CD4-positive, alpha-beta memory T cell (primary cell): ENCODE results near the gene PTPRR. TPM values are rescaled to one million over a fixed set of nuclear protein-coding genes. Genes with fewer than 3 reads are reported as not detected.

Experiments used
- CTCF ChIA-PET: fragments of 350-600 bp; sonication (Branson Sonifier 250); formaldehyde crosslinking; loops from one replicate; lab custom pipeline; 2021; ENCODE audit warnings: inconsistent platforms; ENCODE audit not compliant: partially characterized antibody; lab: Charles Lee
- POLR2A ChIA-PET: fragments of 350-600 bp; sonication (Branson Sonifier 250); formaldehyde crosslinking; loops from one replicate; lab custom pipeline; 2021; ENCODE audit not compliant: partially characterized antibody; lab: Charles Lee
- DNase-seq, 5 donors: peaks; one replicate each; pipeline versions ENCODE4 v3.0.0 to v3.0.0-alpha.2; 2020 to 2022; ENCODE audit warnings: mixed read lengths in 1 of 5
- H3K27ac ChIP-seq: one replicate; pipeline ENCODE4 v1.7.0; 2013; ENCODE audit warnings: low read depth, low read length
- H3K27me3 ChIP-seq: 2 replicates; pipeline ENCODE4 v1.7.0; 2013; ENCODE audit warnings: mild to moderate bottlenecking, low read length, moderate library complexity; ENCODE audit not compliant: insufficient read depth
- H3K36me3 ChIP-seq: 2 replicates; pipeline ENCODE4 v1.7.0; 2013; ENCODE audit warnings: mild to moderate bottlenecking, low read length, moderate library complexity; ENCODE audit not compliant: insufficient read depth
- H3K4me1 ChIP-seq: 2 replicates; pipeline ENCODE4 v1.7.0; 2013; ENCODE audit warnings: mild to moderate bottlenecking, low read length, moderate library complexity; ENCODE audit not compliant: insufficient read depth
- H3K4me3 ChIP-seq, 2 donors: one replicate each; pipeline ENCODE4 v1.7.0; 2013; ENCODE audit warnings: low read length in 2 of 2, mild to moderate bottlenecking in 1 of 2
- H3K9me3 ChIP-seq, 2 donors: one replicate each; pipeline ENCODE4 v1.7.0; 2013; ENCODE audit warnings: low read length in 2 of 2, control low read depth in 1 of 2; ENCODE audit not compliant: control insufficient read depth in 1 of 2
- H3K27ac Mint-ChIP-seq, 7 donors: one replicate each; pipeline ENCODE4 v1.8.0; 2020 to 2021; ENCODE audit warnings: mixed read lengths in 7 of 7, mild to moderate bottlenecking in 6 of 7, inconsistent platforms in 3 of 7, moderate library complexity in 3 of 7
- H3K27me3 Mint-ChIP-seq, 2 donors: one replicate each; pipeline ENCODE4 v1.8.0; 2020 to 2021; ENCODE audit warnings: mixed read lengths in 2 of 2
- H3K36me3 Mint-ChIP-seq, 2 donors: one replicate each; pipeline ENCODE4 v1.8.0; 2020 to 2021; ENCODE audit warnings: mixed read lengths in 2 of 2, inconsistent platforms in 1 of 2, mild to moderate bottlenecking in 1 of 2
- H3K4me1 Mint-ChIP-seq, 4 donors: one replicate each; pipeline ENCODE4 v1.8.0; 2020 to 2021; ENCODE audit warnings: mixed read lengths in 4 of 4, mild to moderate bottlenecking in 1 of 4
- H3K4me3 Mint-ChIP-seq, 8 donors: one replicate each; pipeline ENCODE4 v1.8.0; 2020 to 2021; ENCODE audit warnings: mixed read lengths in 8 of 8, mild to moderate bottlenecking in 7 of 8, moderate library complexity in 6 of 8, inconsistent platforms in 3 of 8
- H3K9me3 Mint-ChIP-seq, 8 donors: one replicate each; pipeline ENCODE4 v1.8.0; 2020 to 2021; ENCODE audit warnings: mixed read lengths in 8 of 8, mild to moderate bottlenecking in 5 of 8, inconsistent platforms in 3 of 8, moderate library complexity in 1 of 8
- intact Hi-C: fragments of 100-400 bp; cut with micrococcal nuclease; formaldehyde crosslinking; loops from one replicate; pipeline ENCODE4 v1.15.1; 2023
- polyA plus RNA-seq, 2 donors: library from polyadenylated mRNA; unstranded; fragments of 300-500 nt; fragmentation: Illumina TruSeq; gene quantifications; one replicate each; pipeline ENCODE4 v1.2.3, GENCODE V29; 2021
- total RNA-seq, 2 experiments: library from RNA; stranded (reverse); gene quantifications; one replicate each; pipeline ENCODE4 v1.2.3, GENCODE V29; 2021

PTPRR gene
- total and polyA plus RNA-seq, 4 experiments from 2014 or later, result not detected

GRCh38 chr12:70883855-70884254 is 36.7 kb downstream of the PTPRR start:
- Mint-ChIP-seq H3K9me3 (peaks cover 0 to 4% (median under 1%) of the 10 kb centered on the region in 8 donors), H3K4me1 (no peaks in the 10 kb centered on the region), H3K4me3 (no peak overlapping the region), H3K36me3 (no peaks in the 10 kb centered on the region), H3K27ac (no peak overlapping the region), H3K27me3 (no peaks in the 10 kb centered on the region)
- no peaks in the 10 kb centered on the region for H3K27me3 ChIP-seq
- no peak for DNase-seq
- POLR2A ChIA-PET, result no interaction called here
- H3K4me3 ChIP-seq, result no peak overlapping the region
- H3K4me1 ChIP-seq, result no peaks in the 10 kb centered on the region
- CTCF ChIA-PET, result no interaction called here
- intact Hi-C loops, result no loop called here
- H3K9me3 ChIP-seq, result no peaks in the 10 kb centered on the region
- no peaks in the 10 kb centered on the region for H3K36me3 ChIP-seq
- H3K27ac ChIP-seq, result no peak overlapping the region

GRCh38 chr12:70880744-70881143 is 39.8 kb downstream of the PTPRR start:
- H3K9me3 ChIP-seq, result no peaks in the 10 kb centered on the region
- H3K4me3 ChIP-seq, result no peak overlapping the region
- H3K27ac ChIP-seq, result no peak overlapping the region
- ChIA-PET CTCF (no interaction called here), POLR2A (no interaction called here)
- Mint-ChIP-seq H3K27me3 (no peaks in the 10 kb centered on the region), H3K4me3 (no peak overlapping the region), H3K36me3 (no peaks in the 10 kb centered on the region), H3K9me3 (peaks cover 3 to 12% (median 4%) of the 10 kb centered on the region in 8 donors), H3K27ac (no peak overlapping the region), H3K4me1 (no peaks in the 10 kb centered on the region)
- no peaks in the 10 kb centered on the region for H3K27me3 ChIP-seq
- no peak for DNase-seq
- intact Hi-C loops, result no loop called here
- H3K36me3 ChIP-seq, result no peaks in the 10 kb centered on the region
- H3K4me1 ChIP-seq, result no peaks in the 10 kb centered on the region

- CTCF ChIA-PET, result no interaction called here
- no peaks in the 10 kb centered on the region for H3K9me3 ChIP-seq
- H3K27ac ChIP-seq, result no peak overlapping the region
- H3K27ac Mint-ChIP-seq, result no peak overlapping the region
- intact Hi-C loops, result no loop called here
- POLR2A ChIA-PET, result no interaction called here
- H3K4me3 ChIP-seq, result no peak overlapping the region
- no peak for DNase-seq
- no peak overlapping the region for H3K4me3 Mint-ChIP-seq
- no peaks in the 10 kb centered on the region for H3K4me1 Mint-ChIP-seq
- no peaks in the 10 kb centered on the region for H3K36me3 ChIP-seq
- H3K4me1 ChIP-seq, result no peaks in the 10 kb centered on the region
- H3K27me3 ChIP-seq, result no peaks in the 10 kb centered on the region
- peaks cover 3 to 12% (median 4%) of the 10 kb centered on the region in 8 donors for H3K9me3 Mint-ChIP-seq
- no peaks in the 10 kb centered on the region for H3K27me3 Mint-ChIP-seq
- H3K36me3 Mint-ChIP-seq, result no peaks in the 10 kb centered on the region
Observed at GRCh38 chr12:70876952-70877351, 43.6 kb downstream of the PTPRR start.

- CTCF ChIA-PET, result no interaction called here
- Mint-ChIP-seq H3K27me3 (no peaks in the 10 kb centered on the region), H3K27ac (no peak overlapping the region), H3K4me1 (no peaks in the 10 kb centered on the region), H3K4me3 (no peak overlapping the region), H3K9me3 (peaks cover 2 to 12% (median 4%) of the 10 kb centered on the region in 8 donors), H3K36me3 (no peaks in the 10 kb centered on the region)
- intact Hi-C loops, result no loop called here
- no peak overlapping the region for H3K27ac ChIP-seq
- no peaks in the 10 kb centered on the region for H3K27me3 ChIP-seq
- H3K4me1 ChIP-seq, result no peaks in the 10 kb centered on the region
- H3K36me3 ChIP-seq, result no peaks in the 10 kb centered on the region
- no peaks in the 10 kb centered on the region for H3K9me3 ChIP-seq
- DNase-seq, result no peak
- POLR2A ChIA-PET, result no interaction called here
- no peak overlapping the region for H3K4me3 ChIP-seq
Observed at GRCh38 chr12:70875628-70876027, 44.9 kb downstream of the PTPRR start.

GRCh38 chr12:70854881-70855568 is 65.5 kb downstream of the PTPRR start:
- Histone ChIP-seq H3K4me3 (no peak overlapping the region), H3K9me3 (no peaks in the 10 kb centered on the region), H3K27ac (no peak overlapping the region), H3K4me1 (no peaks in the 10 kb centered on the region), H3K27me3 (no peaks in the 10 kb centered on the region), H3K36me3 (no peaks in the 10 kb centered on the region)
- Mint-ChIP-seq H3K27ac (no peak overlapping the region), H3K36me3 (no peaks in the 10 kb centered on the region), H3K9me3 (no peaks in the 10 kb centered on the region), H3K4me1 (no peaks in the 10 kb centered on the region), H3K27me3 (no peaks in the 10 kb centered on the region), H3K4me3 (no peak overlapping the region)
- ChIA-PET CTCF (no interaction called here), POLR2A (no interaction called here)
- intact Hi-C loops, result no loop called here
- DNase-seq, result no peak

GRCh38 chr12:70854138-70854537 is 66.4 kb downstream of the PTPRR start:
- H3K9me3 Mint-ChIP-seq, result no peaks in the 10 kb centered on the region
- no peak overlapping the region for H3K4me3 Mint-ChIP-seq
- no peaks in the 10 kb centered on the region for H3K9me3 ChIP-seq
- H3K4me3 ChIP-seq, result no peak overlapping the region
- no peaks in the 10 kb centered on the region for H3K27me3 Mint-ChIP-seq
- no peaks in the 10 kb centered on the region for H3K4me1 Mint-ChIP-seq
- ChIA-PET CTCF (no interaction called here), POLR2A (no interaction called here)
- no peak overlapping the region for H3K27ac ChIP-seq
- no peaks in the 10 kb centered on the region for H3K36me3 Mint-ChIP-seq
- H3K4me1 ChIP-seq, result no peaks in the 10 kb centered on the region
- no peak overlapping the region for H3K27ac Mint-ChIP-seq
- H3K27me3 ChIP-seq, result no peaks in the 10 kb centered on the region
- DNase-seq, result no peak
- no peaks in the 10 kb centered on the region for H3K36me3 ChIP-seq
- intact Hi-C loops, result no loop called here

- no peaks in the 10 kb centered on the region for H3K9me3 ChIP-seq
Observed at GRCh38 chr12:70853326-70853725, 67.2 kb downstream of the PTPRR start.

More at GRCh38 chr12:70853326-70853725, 67.2 kb downstream of the PTPRR start:
- Mint-ChIP-seq H3K36me3 (no peaks in the 10 kb centered on the region), H3K4me3 (no peak overlapping the region), H3K27ac (no peak overlapping the region), H3K4me1 (no peaks in the 10 kb centered on the region), H3K27me3 (no peaks in the 10 kb centered on the region), H3K9me3 (no peaks in the 10 kb centered on the region)
- Histone ChIP-seq H3K27me3 (no peaks in the 10 kb centered on the region), H3K27ac (no peak overlapping the region), H3K4me3 (no peak overlapping the region), H3K36me3 (no peaks in the 10 kb centered on the region), H3K4me1 (no peaks in the 10 kb centered on the region)
- intact Hi-C loops, result no loop called here
- ChIA-PET CTCF (no interaction called here), POLR2A (no interaction called here)
- DNase-seq, result no peak
